WERI-Rb-1 (cell line): ENCODE results near the gene DSTN.

Experiments used
- DNase-seq: peaks from one replicate; pipeline ENCODE4 v3.0.0-alpha.2; 2020
- H3K27ac ChIP-seq: fragments of 250-450 bp; sonication (Bioruptor Pico); 2 replicates; pipeline ENCODE4 v1.5.1; 2020; ENCODE audit warnings: mild to moderate bottlenecking, moderate library complexity
- H3K27me3 ChIP-seq: fragments of 250-450 bp; sonication (Bioruptor Pico); 2 replicates; pipeline ENCODE4 v1.5.1; 2021; ENCODE audit warnings: mild to moderate bottlenecking, low read depth, moderate library complexity; ENCODE audit not compliant: insufficient read depth, severe bottlenecking
- H3K36me3 ChIP-seq: fragments of 250-450 bp; sonication (Bioruptor Pico); 2 replicates; pipeline ENCODE4 v1.5.1; 2020; ENCODE audit warnings: mild to moderate bottlenecking, moderate library complexity
- H3K4me3 ChIP-seq: 2 replicates; pipeline ENCODE4 v1.5.1; 2011; ENCODE audit warnings: low read depth, mild to moderate bottlenecking, control low read depth, low read length
- H3K9me3 ChIP-seq: fragments of 250-450 bp; sonication (Bioruptor Pico); 2 replicates; pipeline ENCODE4 v1.5.1; 2021; ENCODE audit warnings: mild to moderate bottlenecking, moderate library complexity; ENCODE audit not compliant: severe bottlenecking
- TF ChIP-seq, protein P1 (sequence below): IDR thresholded peaks from 2 replicates; pipeline ENCODE4 v1.5.1; 2011; ENCODE audit warnings: low read depth, mild to moderate bottlenecking, control low read depth, inconsistent platforms, low read length

DSTN gene

DNA sequence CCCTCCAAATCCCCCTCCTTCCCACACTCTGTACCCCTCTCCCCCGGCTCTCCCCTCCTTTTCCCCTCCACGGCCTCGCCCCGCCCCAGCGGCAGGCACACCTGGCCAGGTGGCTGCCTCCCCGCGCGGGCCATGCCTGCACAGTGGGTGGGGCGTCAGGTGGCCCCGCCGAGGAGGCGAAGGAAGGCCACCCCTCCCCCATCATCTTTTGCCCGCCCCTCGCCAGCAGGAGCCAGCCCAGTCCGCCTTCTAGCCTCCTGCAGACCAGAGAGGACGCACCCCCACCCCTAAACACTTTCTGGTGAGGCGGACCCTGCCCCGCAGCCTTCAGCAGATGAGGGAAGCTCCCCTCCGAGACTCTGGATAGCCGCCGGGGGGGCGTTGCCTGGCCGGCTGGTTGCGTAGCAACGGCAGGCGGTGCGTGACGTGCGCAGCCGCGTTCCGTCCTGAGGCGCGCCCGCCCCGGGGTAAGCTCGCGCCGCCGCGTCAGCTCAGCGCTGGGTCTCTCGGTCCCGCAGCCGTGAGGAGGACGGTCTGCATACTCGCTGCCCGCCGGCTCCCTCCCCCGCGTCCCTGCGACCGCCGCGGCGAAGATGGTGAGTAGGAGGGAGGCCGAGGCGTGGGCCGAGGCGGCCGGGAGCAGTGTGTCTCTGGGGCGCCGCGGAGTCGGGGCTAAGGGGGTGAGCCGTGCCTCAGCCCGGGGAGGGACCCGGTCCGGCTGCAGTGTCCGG lies at the start of gene DSTN:
Gene DSTN (plus strand): TSS at position 460 of the 731 bp plus-strand sequence. CDS start 134 bp downstream, at position 594.
- peak within 1 kb of the TSS; percentile 96 for H3K4me3 ChIP-seq
- TF ChIP-seq, protein P1, sequence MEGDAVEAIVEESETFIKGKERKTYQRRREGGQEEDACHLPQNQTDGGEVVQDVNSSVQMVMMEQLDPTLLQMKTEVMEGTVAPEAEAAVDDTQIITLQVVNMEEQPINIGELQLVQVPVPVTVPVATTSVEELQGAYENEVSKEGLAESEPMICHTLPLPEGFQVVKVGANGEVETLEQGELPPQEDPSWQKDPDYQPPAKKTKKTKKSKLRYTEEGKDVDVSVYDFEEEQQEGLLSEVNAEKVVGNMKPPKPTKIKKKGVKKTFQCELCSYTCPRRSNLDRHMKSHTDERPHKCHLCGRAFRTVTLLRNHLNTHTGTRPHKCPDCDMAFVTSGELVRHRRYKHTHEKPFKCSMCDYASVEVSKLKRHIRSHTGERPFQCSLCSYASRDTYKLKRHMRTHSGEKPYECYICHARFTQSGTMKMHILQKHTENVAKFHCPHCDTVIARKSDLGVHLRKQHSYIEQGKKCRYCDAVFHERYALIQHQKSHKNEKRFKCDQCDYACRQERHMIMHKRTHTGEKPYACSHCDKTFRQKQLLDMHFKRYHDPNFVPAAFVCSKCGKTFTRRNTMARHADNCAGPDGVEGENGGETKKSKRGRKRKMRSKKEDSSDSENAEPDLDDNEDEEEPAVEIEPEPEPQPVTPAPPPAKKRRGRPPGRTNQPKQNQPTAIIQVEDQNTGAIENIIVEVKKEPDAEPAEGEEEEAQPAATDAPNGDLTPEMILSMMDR, result no peak
- H3K36me3 ChIP-seq, result peaks cover 4% of the 10 kb centered on the region
- H3K27ac ChIP-seq, result peak within 1 kb of the TSS; percentile 86
- DNase-seq, result peak; percentile 94
- no peaks in the 10 kb centered on the region for H3K9me3 ChIP-seq
- H3K27me3 ChIP-seq, result no peaks in the 10 kb centered on the region

DNA sequence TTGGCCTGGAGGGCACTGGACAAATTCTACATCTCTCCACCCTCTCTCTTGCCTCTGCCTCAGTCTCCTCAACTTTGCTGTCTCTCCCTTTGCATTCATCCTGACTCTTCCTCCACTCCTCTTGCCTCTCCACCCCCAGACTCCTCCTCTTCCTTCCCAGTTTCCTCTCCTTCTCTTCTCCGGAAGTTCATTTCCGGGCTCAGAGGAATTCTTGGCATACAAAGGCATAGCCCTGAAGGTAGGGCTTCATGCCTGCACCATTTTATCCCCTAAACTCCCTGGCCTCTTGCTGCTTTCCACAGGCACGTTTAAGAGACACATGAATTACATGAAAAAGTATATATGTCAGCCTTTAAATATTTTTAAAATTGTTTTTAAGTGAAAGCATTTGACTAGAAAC lies 49.3 kb upstream of the DSTN start:
- DNase-seq, result no peak
- Histone ChIP-seq H3K27ac (no peak overlapping the region), H3K36me3 (no peaks in the 10 kb centered on the region), H3K27me3 (no peaks in the 10 kb centered on the region), H3K9me3 (no peaks in the 10 kb centered on the region), H3K4me3 (no peak overlapping the region)
- TF ChIP-seq, protein P1, result no peak

DNA sequence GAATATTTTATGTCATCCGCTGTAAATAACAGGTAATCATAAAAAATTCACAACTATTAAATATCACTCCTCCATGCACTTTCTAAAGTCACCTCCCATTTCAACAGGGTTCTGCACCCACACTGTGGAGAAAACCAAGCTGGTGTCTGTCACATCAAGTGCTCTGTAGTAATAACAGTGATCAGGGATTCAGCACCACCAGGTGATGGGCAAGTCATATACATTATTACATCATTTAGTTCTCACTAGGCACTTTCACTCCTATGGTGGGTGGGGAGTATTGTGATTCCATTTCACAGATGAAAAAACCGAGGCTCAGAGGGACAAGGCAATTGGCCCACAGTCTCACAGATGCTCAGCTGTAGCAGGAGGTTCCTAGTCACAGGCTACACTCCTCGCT lies 47.3 kb upstream of the DSTN start:
- DNase-seq, result no peak
- no peak overlapping the region for H3K4me3 ChIP-seq
- H3K36me3 ChIP-seq, result no peaks in the 10 kb centered on the region
- H3K27me3 ChIP-seq, result no peaks in the 10 kb centered on the region
- TF ChIP-seq, protein P1, result no peak
- H3K9me3 ChIP-seq, result no peaks in the 10 kb centered on the region
- H3K27ac ChIP-seq, result no peak overlapping the region

DNA sequence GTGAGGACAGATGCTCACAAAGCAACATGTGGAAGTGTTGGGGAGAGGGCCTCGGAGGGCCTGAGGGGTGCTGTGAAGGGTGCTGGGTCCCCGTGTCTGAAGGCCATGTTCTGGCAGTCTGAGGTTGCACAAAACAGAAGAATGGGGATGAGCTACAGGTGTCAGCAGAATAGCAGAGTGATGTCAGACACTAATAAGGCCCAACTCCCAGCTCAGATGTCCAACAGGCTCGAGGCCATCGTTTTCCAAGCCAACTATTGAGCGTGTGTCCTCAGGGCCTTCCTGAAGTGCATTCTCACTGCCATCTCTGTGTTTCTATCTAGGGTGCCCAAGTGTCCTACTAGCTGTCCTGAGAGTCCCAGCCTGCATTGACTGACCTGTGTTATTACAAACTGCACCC lies 46.5 kb upstream of the DSTN start:
- Histone ChIP-seq H3K36me3 (no peaks in the 10 kb centered on the region), H3K27me3 (no peaks in the 10 kb centered on the region), H3K27ac (no peak overlapping the region), H3K9me3 (no peaks in the 10 kb centered on the region), H3K4me3 (no peak overlapping the region)
- DNase-seq, result no peak
- TF ChIP-seq, protein P1, result no peak

DNA sequence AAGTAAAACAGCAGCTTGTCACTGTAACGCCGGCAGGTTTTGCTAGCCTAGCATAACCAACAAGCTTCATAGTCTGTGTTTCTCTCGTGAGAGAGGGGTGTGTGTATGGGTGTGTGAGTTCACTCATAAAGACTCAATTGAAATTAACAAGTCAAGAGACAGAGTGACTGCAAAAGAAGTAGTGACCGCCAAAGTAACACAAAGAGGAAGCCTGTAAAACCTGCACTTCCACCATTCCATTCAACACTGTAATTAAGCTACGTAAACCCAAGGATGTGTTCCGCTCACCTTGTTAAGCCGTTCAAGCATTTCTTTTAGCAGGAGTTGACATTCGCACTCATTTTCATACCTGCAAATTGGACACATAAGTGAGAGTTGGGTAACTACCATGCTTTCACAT lies 45.3 kb upstream of the DSTN start:
- H3K27me3 ChIP-seq, result no peaks in the 10 kb centered on the region
- no peaks in the 10 kb centered on the region for H3K9me3 ChIP-seq
- H3K4me3 ChIP-seq, result no peak overlapping the region
- H3K36me3 ChIP-seq, result no peaks in the 10 kb centered on the region
- H3K27ac ChIP-seq, result no peak overlapping the region
- TF ChIP-seq, protein P1, result no peak
- no peak for DNase-seq

DNA sequence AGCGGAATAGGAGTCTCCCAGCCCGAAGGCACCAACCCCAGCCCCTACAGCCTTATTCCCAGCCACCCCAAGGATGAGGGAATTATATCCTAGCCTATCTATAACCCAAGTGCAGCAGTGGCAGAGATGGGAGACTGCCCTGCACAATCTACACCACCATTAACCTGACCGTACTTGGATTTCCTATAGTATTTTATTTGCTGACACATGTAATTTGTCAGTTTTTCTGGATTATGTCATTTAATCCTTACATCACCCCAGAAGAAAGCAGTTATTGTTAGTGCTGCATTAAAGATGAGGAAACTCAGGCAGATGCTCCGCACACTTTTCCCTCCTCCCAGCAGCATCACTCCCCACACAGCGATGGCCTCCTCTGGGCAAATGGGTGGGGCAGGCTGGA lies 44.7 kb upstream of the DSTN start:
- Histone ChIP-seq H3K4me3 (no peak overlapping the region), H3K36me3 (no peaks in the 10 kb centered on the region), H3K9me3 (no peaks in the 10 kb centered on the region), H3K27me3 (no peaks in the 10 kb centered on the region), H3K27ac (no peak overlapping the region)
- TF ChIP-seq, protein P1, result no peak
- no peak for DNase-seq
